Endometrial microvascular endothelial cells (primary cell): ENCODE measurements around the gene CILP2. TPM values are rescaled to one million over a fixed set of nuclear protein-coding genes. Genes with fewer than 3 reads are reported as not detected.

Experiments used
- in situ Hi-C: cut with HindIII; loops from 2 replicates; pipeline ENCODE4 v1.10.0; 2017; ENCODE audit warnings: low sequenced_read_pairs, low pct_unique_long_range_greater_than_20kb; ENCODE audit errors: inconsistent ontology term
- total RNA-seq: library from RNA; depleted of rRNA; stranded (reverse); fragments of >200 nt; gene quantifications from one replicate; pipeline ENCODE4 v1.2.3, GENCODE V29; 2015; ENCODE audit errors: inconsistent ontology term

The CILP2 gene
- total RNA-seq, 1 donor from 2014 or later, result not detected

DNA sequence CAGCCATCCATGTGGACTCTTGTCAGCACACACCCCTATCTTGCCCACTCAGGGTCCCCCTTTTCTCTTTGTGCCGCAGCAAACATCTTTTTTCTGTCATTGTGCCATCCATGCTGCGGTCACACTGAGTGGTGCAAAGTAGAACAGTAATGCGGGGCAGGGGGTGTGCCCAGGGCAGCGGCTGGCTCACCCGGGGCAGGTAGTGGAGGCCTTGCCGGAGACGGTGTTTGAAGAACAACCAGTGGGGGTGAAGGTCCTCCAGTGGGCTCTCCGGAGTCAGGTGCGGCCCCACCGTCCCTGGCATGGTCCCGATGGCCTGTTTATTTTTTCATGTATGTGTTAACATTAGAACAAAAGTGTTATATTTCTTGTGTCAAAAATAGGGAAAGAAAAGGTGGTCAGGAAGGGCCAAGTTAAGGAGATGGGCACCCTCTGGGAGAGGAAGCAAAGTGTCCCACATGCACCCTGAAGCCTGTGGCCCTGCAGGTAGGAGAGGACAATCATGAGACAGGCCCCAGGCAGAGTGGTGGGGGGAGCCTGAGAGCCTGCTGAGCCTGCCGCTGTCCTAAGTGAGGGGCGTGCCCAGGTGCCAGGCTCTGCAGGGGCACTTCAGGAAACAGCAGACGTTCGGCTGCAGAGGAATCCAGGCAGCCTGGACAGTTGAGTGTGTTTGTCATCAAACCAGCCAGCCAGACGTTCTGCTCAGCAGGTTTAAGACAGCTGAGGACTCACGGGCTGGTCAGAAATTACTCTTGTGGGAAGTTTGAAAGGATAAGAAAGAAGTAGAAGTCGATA, 35.1 kb upstream of the CILP2 start:
- in situ Hi-C loops, result no loop called here

GRCh38 chr19:19504754-19505668, 33.1 kb upstream of the CILP2 start:
- in situ Hi-C loops, result no loop called here

DNA sequence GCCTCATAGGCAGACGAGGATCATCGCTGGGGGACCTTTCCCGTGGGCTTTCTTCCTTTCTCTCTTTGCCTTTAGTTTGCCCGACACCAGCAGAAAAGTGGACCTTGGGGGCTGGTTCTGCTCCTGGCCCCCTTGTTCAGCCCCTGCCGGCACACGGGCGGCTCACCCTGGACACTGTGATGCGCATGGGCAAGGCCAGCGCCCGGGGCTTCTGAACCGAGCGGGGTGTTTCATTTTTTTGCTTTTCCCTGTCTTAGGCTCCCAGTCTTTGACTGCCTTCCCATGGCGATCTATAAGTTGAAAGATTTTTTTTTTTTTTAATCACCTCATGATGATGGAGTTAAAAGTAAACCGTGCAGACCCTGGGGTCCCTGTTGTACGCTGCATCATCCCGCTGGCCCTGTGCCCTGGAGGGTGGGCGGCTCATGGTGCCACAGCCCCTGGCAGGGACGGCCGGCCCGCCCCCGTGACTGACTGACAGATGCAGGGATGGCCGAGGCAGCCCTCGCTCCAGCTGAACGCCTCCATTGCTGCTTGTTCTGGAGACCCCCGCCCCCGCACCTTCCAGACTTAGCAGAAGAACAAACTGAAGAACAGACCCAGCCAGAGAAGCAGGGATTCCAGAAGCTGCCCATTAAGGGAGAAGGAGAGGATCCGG, 32.3 kb upstream of the CILP2 start:
- in situ Hi-C loops, result no loop called here

GRCh38 chr19:19506592-19506991, 31.5 kb upstream of the CILP2 start:
- in situ Hi-C loops, result no loop called here

- in situ Hi-C loops, result no loop called here
Measured at GRCh38 chr19:19507354-19507753, 30.7 kb upstream of the CILP2 start.

GRCh38 chr19:19508217-19508616, 29.8 kb upstream of the CILP2 start:
- in situ Hi-C loops, result no loop called here

- in situ Hi-C loops, result no loop called here
Measured at GRCh38 chr19:19510432-19510831, 27.6 kb upstream of the CILP2 start.

DNA sequence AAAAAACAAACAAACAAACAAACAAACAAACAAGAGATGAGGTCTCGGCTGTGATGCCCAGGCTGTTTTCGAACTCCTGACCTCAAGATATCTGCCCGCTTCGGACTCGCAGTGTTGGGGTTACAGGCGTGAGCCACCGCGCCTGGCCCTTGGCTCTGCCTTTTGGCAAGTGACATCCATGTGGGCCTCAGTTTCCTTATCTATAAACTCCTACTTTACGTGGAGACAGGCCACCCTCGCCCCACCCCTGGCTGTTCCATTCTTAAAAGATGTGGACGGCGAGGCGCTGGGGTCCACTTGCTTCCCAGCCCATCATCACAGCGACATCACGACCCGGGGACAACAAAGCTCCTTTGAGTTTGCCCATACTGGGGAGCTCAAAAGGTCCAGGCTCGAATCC, 24.4 kb upstream of the CILP2 start:
- in situ Hi-C loops, result no loop called here

- in situ Hi-C loops, result no loop called here
Measured at GRCh38 chr19:19514215-19514657, 23.8 kb upstream of the CILP2 start.

DNA sequence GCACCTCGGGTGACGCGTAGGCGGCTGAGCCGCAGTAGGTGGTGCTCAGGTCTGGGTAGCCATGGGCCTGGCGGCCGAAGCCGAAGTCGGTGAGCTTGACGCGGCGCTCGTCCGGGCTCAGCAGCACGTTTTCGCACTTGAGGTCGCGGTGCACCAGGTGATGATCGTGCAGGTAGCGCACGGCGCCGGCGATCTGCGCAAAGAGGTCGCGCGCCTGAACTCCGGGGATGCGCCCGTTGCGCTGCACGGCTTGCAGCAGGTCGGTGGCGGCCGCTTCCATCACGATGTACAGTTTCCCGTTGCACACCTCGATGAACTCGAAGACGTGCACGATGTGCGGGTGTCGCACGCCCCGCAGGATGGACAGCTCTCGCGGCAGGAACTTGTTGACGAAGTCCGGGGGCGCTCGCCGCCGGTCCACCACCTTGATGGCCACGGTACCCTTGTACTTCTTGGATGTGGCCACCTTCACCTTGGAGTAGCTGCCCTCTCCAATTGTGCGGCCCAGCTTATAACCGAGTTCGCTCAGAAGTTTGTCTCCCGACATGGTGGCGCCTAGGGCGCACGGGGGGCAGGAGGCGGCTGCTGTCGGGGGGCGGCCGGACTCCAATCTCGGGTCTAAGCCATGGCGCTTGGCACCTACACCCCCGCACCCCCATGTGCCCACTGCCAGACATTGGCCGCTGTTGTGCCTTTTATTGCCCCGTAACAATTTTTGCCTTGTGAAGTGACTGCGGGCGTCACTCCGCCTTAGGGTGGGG, 23.0 kb upstream of the CILP2 start, which contains the start of gene TSSK6:
TSS of gene TSSK6 (minus strand) at position 668 of the 761 bp plus-strand sequence. CDS start at position 547, 121 bp downstream.
- in situ Hi-C loops, result no loop called here

DNA sequence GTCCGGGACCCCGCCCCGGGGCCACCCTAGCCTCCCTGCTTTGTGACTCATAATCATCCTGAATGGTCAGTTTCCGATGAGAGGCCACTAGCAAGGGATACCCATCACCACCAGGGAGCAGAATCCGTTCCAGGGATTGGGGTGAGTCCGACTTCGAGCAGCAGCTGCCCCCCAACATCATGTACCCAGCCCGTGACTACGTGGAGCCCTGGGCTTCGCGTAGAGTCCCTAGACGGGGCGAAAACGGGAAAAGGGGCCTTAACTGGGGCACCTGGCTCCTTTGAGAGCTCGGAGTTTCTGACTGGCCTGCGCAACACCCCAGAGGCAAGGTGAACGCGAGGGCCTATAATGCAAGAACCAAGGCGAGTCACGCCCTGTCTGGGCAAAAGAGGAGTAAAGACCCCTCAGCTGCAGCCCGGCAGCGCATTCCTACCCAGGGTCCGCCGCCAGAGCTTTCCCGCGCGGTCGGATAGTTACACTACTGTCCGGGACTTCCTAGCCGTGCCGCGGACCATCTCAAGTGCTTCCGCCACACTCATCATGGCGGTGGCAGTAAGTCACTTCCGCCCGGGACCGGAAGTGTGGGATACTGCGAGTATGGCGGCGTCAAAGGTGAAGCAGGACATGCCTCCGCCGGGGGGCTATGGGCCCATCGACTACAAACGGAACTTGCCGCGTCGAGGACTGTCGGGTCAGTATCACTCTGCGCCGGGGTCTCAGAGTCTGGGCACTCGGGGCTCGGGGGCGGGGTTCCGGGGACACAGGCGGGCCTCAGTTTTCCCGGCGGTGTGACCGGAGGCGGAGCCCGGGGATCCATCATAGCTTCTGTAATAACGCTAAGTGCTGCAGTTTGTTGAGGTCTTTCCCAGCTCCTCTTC, 22.2 kb upstream of the CILP2 start, which contains the start of gene NDUFA13:
TSS of gene NDUFA13 (plus strand) at position 584 of the 878 bp plus-strand sequence. CDS start at position 598, 14 bp downstream.
- in situ Hi-C loops, result no loop called here

DNA sequence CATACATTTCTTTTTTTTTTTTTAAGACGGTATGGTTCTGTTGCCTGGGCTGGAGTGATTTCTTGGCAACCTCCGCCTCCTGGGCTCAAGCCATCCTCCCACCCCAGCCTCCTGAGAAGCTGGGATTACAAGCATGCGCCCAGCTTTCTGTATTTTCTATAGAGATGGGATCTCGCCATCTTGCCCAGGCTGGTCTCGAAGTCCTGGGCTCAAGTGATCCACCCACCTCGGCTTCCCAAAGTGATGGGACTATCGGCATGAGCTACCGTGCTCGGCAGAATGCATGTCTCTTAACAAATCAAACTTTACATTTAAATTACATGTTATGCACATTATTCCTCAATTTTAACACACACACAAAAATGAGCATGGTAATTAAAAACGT, 20.8 kb upstream of the CILP2 start:
- in situ Hi-C loops, result no loop called here

DNA sequence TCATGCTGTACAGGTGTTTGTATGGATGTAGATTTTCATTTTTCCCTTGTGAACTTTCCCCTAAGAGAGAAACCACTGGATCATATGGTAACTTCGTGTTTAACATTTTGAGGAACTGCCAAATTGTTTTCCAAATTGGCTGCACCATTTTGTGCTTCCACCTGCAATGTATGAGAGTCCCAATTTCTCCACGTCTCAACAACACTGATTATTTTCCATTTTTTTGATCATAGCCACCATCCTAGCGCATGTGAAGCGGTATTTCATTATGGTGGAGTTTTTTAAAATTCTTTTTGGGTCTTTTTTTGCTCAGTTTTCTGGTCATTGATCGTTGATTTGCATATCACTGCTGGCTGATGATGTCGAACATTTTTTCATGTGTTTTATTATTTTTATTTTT, 17.1 kb upstream of the CILP2 start:
- in situ Hi-C loops, result no loop called here

DNA sequence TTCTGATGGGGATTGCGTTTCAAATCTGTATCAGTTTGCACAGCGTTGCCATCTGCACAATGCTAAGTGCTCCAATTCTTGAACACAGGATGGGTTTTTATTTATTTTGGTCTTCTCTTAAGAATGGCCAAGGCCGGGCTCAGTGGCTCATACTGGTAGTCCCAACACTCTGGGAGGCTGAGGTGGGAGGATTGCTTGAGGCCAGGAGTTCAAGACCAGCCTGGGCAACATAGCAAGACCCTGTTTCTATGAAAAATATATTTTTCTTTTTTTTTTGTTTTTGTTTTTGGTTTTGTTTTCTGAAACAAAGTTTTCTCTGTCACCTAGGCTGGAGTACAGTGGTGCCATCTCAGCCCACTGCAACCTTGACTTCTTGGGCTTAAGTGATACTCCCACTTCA, 14.9 kb upstream of the CILP2 start:
- in situ Hi-C loops, result no loop called here

DNA sequence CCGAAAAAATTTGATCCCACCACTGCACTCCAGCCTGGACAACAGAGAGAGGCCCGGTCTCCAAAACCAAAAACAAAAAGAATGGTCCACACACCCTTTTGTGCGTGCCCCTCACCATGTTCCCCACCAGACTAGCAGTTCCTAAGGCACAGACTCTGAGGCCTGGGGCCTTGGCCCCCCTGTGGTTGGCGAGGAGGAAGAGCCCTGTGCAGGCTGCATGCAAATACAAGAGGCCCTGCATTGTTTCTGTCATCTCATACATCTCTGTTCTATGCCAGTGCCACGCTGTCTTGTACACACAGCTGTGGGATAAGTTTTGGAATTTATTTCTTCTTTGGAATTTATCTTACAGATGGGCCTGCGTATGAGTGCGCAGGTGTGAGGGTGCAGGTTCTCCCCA, 14.0 kb upstream of the CILP2 start:
- in situ Hi-C loops, result no loop called here

GRCh38 chr19:19525611-19526380, 12.3 kb upstream of the CILP2 start:
- in situ Hi-C loops, result no loop called here
